SU-DHL-6 (cell line): Measurements from ENCODE around the gene FXYD7.

Experiments used
- H2AFZ ChIP-seq: fragments of 200-600 bp; sonication (generic); 2 replicates; pipeline ENCODE4 v1.6.1; 2014; ENCODE audit warnings: low read depth, mild to moderate bottlenecking, moderate library complexity, mixed read lengths, antibody characterized with exemption, low read length; ENCODE audit not compliant: severe bottlenecking
- H3F3A ChIP-seq: fragments of 200-600 bp; shearing (Covaris generic); 2 replicates; pipeline ENCODE4 v1.6.0; 2016; ENCODE audit warnings: antibody characterized with exemption, mild to moderate bottlenecking; ENCODE audit not compliant: insufficient read depth
- H3K27ac ChIP-seq: fragments of 200-600 bp; sonication (generic); 2 replicates; pipeline ENCODE4 v1.5.1; 2016; ENCODE audit warnings: low read depth, mild to moderate bottlenecking, low read length, moderate library complexity, mixed read lengths
- H3K27me3 ChIP-seq: fragments of 200-600 bp; sonication (generic), shearing (Covaris generic); 2 replicates; pipeline ENCODE4 v1.6.0; 2014; ENCODE audit warnings: mild to moderate bottlenecking, low read length
- H3K36me3 ChIP-seq: fragments of 200-600 bp; sonication (generic); 2 replicates; pipeline ENCODE4 v1.6.1; 2014; ENCODE audit warnings: mild to moderate bottlenecking, low read length, mixed read lengths
- H3K4me2 ChIP-seq: fragments of 300-600, 200-600 bp; shearing (Covaris generic), sonication (generic); 2 replicates; pipeline ENCODE4 v1.6.0; 2014; ENCODE audit warnings: low read length, low read depth, mild to moderate bottlenecking; ENCODE audit not compliant: poor library complexity, severe bottlenecking
- H3K4me3 ChIP-seq: fragments of 200-600 bp; sonication (generic); 2 replicates; pipeline ENCODE4 v1.5.1; 2014; ENCODE audit warnings: antibody characterized with exemption, low read length, mild to moderate bottlenecking, mixed read lengths; ENCODE audit not compliant: insufficient read depth, poor library complexity, severe bottlenecking
- H3K79me2 ChIP-seq: fragments of 200-600 bp; sonication (generic); 2 replicates; pipeline ENCODE4 v1.6.1; 2014; ENCODE audit warnings: mild to moderate bottlenecking, low read length, moderate library complexity; ENCODE audit not compliant: insufficient read depth
- H3K9ac ChIP-seq: fragments of 200-600 bp; sonication (generic); 2 replicates; pipeline ENCODE4 v1.7.0; 2014; ENCODE audit warnings: mild to moderate bottlenecking, low read length
- H3K9me2 ChIP-seq: fragments of 200-600 bp; sonication (generic); replicated peaks from 2 replicates; pipeline ENCODE4 v1.6.1; 2014; ENCODE audit warnings: low read length; ENCODE audit not compliant: insufficient read depth
- H3K9me3 ChIP-seq: fragments of 200-600 bp; sonication (generic); 2 replicates; pipeline ENCODE4 v1.6.1; 2014; ENCODE audit warnings: low read length, mixed read lengths; ENCODE audit not compliant: insufficient read depth
- H4K20me1 ChIP-seq: fragments of 200-600 bp; sonication (generic); 2 replicates; pipeline ENCODE4 v1.6.1; 2014; ENCODE audit warnings: low read depth, mild to moderate bottlenecking, antibody characterized with exemption, low read length, moderate library complexity, mixed read lengths
- EZH2phosphoT487 ChIP-seq: fragments of 200-600 bp; sonication (generic), shearing (Covaris generic); conservative IDR thresholded peaks from 2 replicates; pipeline ENCODE4 v1.6.1; 2018; ENCODE audit warnings: mild to moderate bottlenecking, antibody characterized with exemption, low read length, moderate library complexity, mixed read lengths
- TF ChIP-seq, protein P1 (sequence below): fragments of 200-600 bp; sonication (generic); IDR thresholded peaks from one replicate; pipeline ENCODE4 v1.5.1; 2017; ENCODE audit warnings: antibody characterized with exemption, mild to moderate bottlenecking, low read length, moderate library complexity; ENCODE audit not compliant: insufficient read depth, poor library complexity, severe bottlenecking

Gene FXYD7

DNA sequence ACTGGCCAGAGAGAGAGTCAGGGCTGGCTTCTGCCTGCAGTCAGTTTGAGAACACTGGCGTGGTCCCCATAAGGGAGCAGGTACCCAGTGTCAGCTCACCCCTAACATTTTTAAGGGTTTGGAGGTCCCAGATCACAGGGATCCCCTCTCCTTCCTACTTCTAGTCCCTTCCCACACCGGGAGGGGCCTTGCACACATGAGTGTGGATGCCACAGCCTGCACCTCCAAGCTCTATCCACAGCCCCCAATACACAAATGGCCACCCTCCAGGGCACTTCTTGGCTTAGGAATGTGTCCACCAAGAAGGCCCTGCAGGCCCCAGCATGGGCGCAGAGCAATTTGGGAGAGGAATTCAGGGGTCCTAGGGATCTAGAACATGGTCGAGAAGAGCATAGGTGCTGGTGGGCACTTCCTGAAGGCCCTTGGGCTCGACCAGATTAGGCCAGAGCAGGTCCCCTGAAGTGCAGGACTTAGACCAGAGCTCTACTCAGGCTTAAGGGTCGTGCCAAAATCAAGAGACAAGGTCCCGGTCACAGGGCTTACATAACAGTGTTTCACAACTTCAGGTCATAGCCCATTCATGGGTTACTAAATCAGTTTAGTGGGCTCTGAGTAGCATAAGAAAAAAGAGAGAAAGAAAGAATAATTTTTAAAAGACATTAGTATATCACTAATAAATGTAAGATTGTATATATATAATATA lies 27.5 kb downstream of the FXYD7 start:
- Histone ChIP-seq H3F3A (no peaks in the 10 kb centered on the region), H3K4me2 (no peak overlapping the region), H3K9me2 (no peaks in the 10 kb centered on the region), H4K20me1 (no peaks in the 10 kb centered on the region), H3K4me3 (no peak overlapping the region), H2AFZ (no peak overlapping the region), H3K9me3 (no peaks in the 10 kb centered on the region), H3K27ac (no peak overlapping the region), H3K79me2 (no peaks in the 10 kb centered on the region), H3K9ac (no peak overlapping the region), H3K27me3 (no peaks in the 10 kb centered on the region), H3K36me3 (peaks cover 9% of the 10 kb centered on the region)
- TF ChIP-seq EZH2phosphoT487 = no peak
- TF ChIP-seq, protein P1, sequence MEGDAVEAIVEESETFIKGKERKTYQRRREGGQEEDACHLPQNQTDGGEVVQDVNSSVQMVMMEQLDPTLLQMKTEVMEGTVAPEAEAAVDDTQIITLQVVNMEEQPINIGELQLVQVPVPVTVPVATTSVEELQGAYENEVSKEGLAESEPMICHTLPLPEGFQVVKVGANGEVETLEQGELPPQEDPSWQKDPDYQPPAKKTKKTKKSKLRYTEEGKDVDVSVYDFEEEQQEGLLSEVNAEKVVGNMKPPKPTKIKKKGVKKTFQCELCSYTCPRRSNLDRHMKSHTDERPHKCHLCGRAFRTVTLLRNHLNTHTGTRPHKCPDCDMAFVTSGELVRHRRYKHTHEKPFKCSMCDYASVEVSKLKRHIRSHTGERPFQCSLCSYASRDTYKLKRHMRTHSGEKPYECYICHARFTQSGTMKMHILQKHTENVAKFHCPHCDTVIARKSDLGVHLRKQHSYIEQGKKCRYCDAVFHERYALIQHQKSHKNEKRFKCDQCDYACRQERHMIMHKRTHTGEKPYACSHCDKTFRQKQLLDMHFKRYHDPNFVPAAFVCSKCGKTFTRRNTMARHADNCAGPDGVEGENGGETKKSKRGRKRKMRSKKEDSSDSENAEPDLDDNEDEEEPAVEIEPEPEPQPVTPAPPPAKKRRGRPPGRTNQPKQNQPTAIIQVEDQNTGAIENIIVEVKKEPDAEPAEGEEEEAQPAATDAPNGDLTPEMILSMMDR = no peak

DNA sequence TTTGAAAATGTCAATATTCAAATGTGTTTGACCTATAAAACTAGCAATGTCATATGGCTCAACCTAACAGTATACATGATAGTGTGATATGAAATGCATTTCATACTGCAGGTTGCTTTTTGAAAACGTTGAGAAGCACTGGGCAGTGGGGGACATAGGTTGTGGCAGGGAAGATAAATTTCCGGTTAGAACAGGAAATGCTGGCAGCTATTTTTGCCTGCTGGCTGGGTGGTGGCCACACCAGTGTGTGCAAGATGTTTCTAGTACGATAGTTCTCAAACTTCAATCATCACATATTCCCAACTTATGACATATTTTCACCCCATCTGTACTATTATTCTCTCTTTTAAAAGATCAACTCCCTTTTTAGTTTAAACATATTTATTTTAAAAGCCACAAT lies 28.7 kb downstream of the FXYD7 start:
- Histone ChIP-seq H3K79me2 (no peaks in the 10 kb centered on the region), H3F3A (no peaks in the 10 kb centered on the region), H3K36me3 (no peaks in the 10 kb centered on the region), H3K27ac (no peak overlapping the region), H3K4me2 (no peak overlapping the region), H3K9me3 (no peaks in the 10 kb centered on the region), H4K20me1 (no peaks in the 10 kb centered on the region), H3K27me3 (no peaks in the 10 kb centered on the region), H3K4me3 (no peak overlapping the region), H2AFZ (no peak overlapping the region), H3K9ac (no peak overlapping the region), H3K9me2 (no peaks in the 10 kb centered on the region)
- TF ChIP-seq, protein P1 = no peak
- no peak for TF ChIP-seq EZH2phosphoT487

DNA sequence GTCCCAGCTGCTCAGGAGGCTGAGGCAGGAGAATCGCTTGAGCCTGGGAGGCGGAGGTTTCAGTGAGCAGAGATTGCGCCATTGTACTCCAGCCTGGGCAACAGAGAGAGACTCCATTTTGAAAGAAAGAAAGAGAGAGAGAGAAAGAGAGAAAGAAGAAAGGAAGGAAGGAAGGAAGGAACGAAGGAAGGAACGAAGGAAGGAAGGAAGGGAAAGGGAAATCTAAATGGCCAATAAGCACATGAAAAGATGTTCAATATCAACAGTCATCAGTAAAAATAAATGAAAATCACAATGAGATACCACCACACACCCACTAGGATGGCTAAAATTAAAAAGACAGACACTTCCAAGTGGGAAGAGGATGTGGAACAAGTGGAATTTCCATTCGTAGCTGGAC lies 31.2 kb downstream of the FXYD7 start:
- H3F3A ChIP-seq = no peaks in the 10 kb centered on the region

More for the DNA sequence above, 31.2 kb downstream of the FXYD7 start:
- TF ChIP-seq, protein P1 = no peak
- no peak for TF ChIP-seq EZH2phosphoT487
- H3K9me3 ChIP-seq = no peaks in the 10 kb centered on the region; the same call in 1 of the 2 replicates
- H3K36me3 ChIP-seq = no peaks in the 10 kb centered on the region
- H4K20me1 ChIP-seq = no peaks in the 10 kb centered on the region
- no peak overlapping the region for H2AFZ ChIP-seq
- H3K79me2 ChIP-seq = no peaks in the 10 kb centered on the region
- H3K9ac ChIP-seq = no peak overlapping the region
- H3K27me3 ChIP-seq = no peaks in the 10 kb centered on the region
- no peak overlapping the region for H3K27ac ChIP-seq
- no peak overlapping the region for H3K4me3 ChIP-seq
- no peak overlapping the region for H3K4me2 ChIP-seq
- H3K9me2 ChIP-seq = no peaks in the 10 kb centered on the region
